Measurements from ENCODE around the gene CAMTA1.

GRCh38 chr1:7515175-7515574, 729.9 kb downstream of the CAMTA1 start:
- TF ChIP-seq CTCF (IDR thresholded peaks at IDR 0.05) (no peak), POLR2A (IDR thresholded peaks at IDR 0.05) (no peak), POLR2AphosphoS5 (IDR thresholded peaks at IDR 0.05) (no peak)

Data from prostate gland (tissue), 2 donors.